Hepatocyte (in vitro differentiated cells): ENCODE results near the gene IDH2. TPM values are rescaled to one million over a fixed set of nuclear protein-coding genes. Genes with fewer than 3 reads are reported as not detected.
A peak's percentile ranks its signal among the peaks of the same experiment; 100 is the strongest.
"Not testable (repeated sequence)": the region's sequence is repeated elsewhere in the genome, so short reads cannot be mapped to it uniquely, and the experiment has no call there.

Experiments used
- DNase-seq: peaks from one replicate; pipeline ENCODE4 v3.0.0-alpha.2; 2016; ENCODE audit warnings: low spot score
- H2AFZ ChIP-seq: fragments of 200-600 bp; sonication (generic); 2 replicates; pipeline ENCODE4 v1.6.0; 2016; ENCODE audit warnings: antibody characterized with exemption, mild to moderate bottlenecking
- H3K27ac ChIP-seq: fragments of 200-600 bp; sonication (generic); 2 replicates; pipeline ENCODE4 v1.5.1; 2016; ENCODE audit warnings: mild to moderate bottlenecking
- H3K27me3 ChIP-seq: fragments of 200-600 bp; sonication (generic); 2 replicates; pipeline ENCODE4 v1.6.1; 2016
- H3K36me3 ChIP-seq: fragments of 200-600 bp; sonication (generic); replicated peaks from 2 replicates; pipeline ENCODE4 v1.5.1; 2016; ENCODE audit warnings: low read depth; ENCODE audit not compliant: insufficient read depth
- H3K4me1 ChIP-seq: fragments of 200-600 bp; sonication (generic); 2 replicates; pipeline ENCODE4 v1.5.1; 2016; ENCODE audit warnings: mild to moderate bottlenecking, moderate library complexity; ENCODE audit not compliant: insufficient read depth
- H3K4me2 ChIP-seq: fragments of 200-600 bp; sonication (generic); 2 replicates; pipeline ENCODE4 v1.6.0; 2016
- H3K4me3 ChIP-seq: fragments of 200-600 bp; sonication (generic); 2 replicates; pipeline ENCODE4 v1.5.1; 2016; ENCODE audit warnings: mild to moderate bottlenecking
- H3K79me2 ChIP-seq: fragments of 200-600 bp; sonication (generic); 2 replicates; pipeline ENCODE4 v1.6.0; 2017; ENCODE audit warnings: mild to moderate bottlenecking
- H3K9me2 ChIP-seq: fragments of 200-600 bp; sonication (generic); replicated peaks from 2 replicates; pipeline ENCODE4 v1.6.0; 2017; ENCODE audit warnings: mild to moderate bottlenecking; ENCODE audit not compliant: insufficient read depth
- H3K9me3 ChIP-seq: fragments of 200-600 bp; sonication (generic); 2 replicates; pipeline ENCODE4 v1.5.1; 2016; ENCODE audit warnings: low read depth, mild to moderate bottlenecking
- H4K20me1 ChIP-seq: fragments of 200-600 bp; sonication (generic); 2 replicates; pipeline ENCODE4 v1.6.0; 2016; ENCODE audit warnings: mild to moderate bottlenecking; ENCODE audit not compliant: insufficient read depth, poor library complexity, severe bottlenecking
- EZH2 ChIP-seq: fragments of 200-600 bp; sonication (generic); IDR thresholded peaks from 2 replicates; pipeline ENCODE4 v1.6.1; 2016; ENCODE audit warnings: antibody characterized with exemption, mild to moderate bottlenecking, borderline replicate concordance
- EZH2phosphoT487 ChIP-seq: fragments of 200-600 bp; sonication (generic); IDR thresholded peaks from one replicate; pipeline ENCODE4 v1.6.1; 2018; ENCODE audit warnings: antibody characterized with exemption, mild to moderate bottlenecking, low read depth, moderate library complexity; ENCODE audit not compliant: unreplicated experiment, severe bottlenecking
- WGBS: methylation state at CpG from one replicate; pipeline ENCODE4 v1.1.6; 2016; ENCODE audit warnings: low lambda C conversion rate; ENCODE audit errors: missing lambda C conversion rate; 5-methylcytosine and 5-hydroxymethylcytosine counted together
- polyA plus RNA-seq: library from polyadenylated mRNA; unstranded; fragments of >200 nt; fragmentation: Nextera tagmentation; extraction: Ambion mirVana; gene quantifications from 2 replicates; pipeline ENCODE4 v1.2.1, GENCODE V29; 2016
- total RNA-seq: library from RNA; depleted of rRNA; stranded (reverse); fragments of >200 nt; gene quantifications from 2 replicates; pipeline ENCODE4 v1.2.3, GENCODE V29; 2014
- TF ChIP-seq, protein P1 (sequence below): fragments of 200-600 bp; sonication (generic); IDR thresholded peaks from 2 replicates; pipeline ENCODE4 v1.5.1; 2016; ENCODE audit warnings: antibody characterized with exemption, mild to moderate bottlenecking; ENCODE audit not compliant: poor library complexity

The IDH2 gene
- total RNA-seq: 157 and 163 TPM in 2 replicates
- polyA plus RNA-seq: 310 and 327 TPM in 2 replicates

DNA sequence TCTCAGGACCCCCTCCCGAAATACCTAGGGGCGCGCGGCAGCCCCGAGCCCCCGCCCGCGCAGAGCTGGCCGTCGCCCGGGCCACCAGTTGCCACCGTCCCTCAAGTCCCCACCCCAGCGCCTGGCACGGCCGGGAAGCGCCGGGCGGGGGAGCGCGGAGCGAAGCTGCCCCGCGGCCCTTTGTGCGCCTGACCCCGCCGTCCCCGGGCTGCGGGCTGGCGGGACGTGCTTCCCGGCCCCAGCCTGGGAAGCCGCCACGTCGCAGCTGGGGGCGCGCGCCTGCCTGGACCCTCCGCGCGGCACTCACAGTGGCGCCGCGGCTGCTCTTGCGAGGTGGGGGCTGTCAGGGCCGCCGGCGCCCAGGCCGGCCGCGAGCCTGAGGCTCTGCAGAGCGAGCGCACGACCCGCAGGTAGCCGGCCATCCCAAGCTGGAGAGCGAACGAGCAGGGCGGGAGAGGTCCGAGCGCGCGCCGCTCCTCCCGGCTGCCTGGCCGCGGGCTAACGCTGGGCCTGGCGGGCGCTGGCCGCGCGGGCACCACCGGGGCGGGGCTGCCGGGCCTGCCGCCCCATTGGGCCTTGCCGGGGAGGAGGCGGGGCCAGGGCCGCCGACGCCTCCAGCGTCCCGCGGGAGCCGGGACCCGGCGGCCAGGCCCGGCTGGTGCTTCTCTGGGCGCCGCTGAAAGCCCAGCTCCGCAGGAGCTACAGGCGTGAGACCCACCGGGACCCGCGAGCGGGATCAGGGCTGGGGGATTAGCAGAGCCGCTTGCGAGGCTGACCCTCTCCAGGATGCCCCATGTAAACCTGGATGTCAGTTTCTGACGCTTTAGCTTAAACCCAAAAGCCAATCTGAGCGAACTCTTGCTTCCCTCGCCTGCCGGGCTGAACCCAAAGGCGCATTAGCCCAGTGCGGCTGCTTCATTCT lies at the start of gene IDH2:
IDH2 (minus strand) TSS at position 500 of the 922 bp plus-strand sequence; CDS start at position 422, 78 bp downstream.
- 2% methylated on average over 71 of the region's 104 CpGs for whole genome bisulfite sequencing
- Histone ChIP-seq H4K20me1 (no peaks in the 10 kb centered on the region), H2AFZ (peak within 1 kb of the TSS; percentile 79), H3K4me2 (peak within 1 kb of the TSS; percentile 87), H3K27me3 (no peaks in the 10 kb centered on the region), H3K4me3 (peak within 1 kb of the TSS; percentile 92), H3K36me3 (no peaks in the 10 kb centered on the region), H3K9me2 (no peaks in the 10 kb centered on the region), H3K4me1 (peaks cover 36% of the 10 kb centered on the region), H3K27ac (peak within 1 kb of the TSS; percentile 91), H3K9me3 (no peaks in the 10 kb centered on the region), H3K79me2 (peaks cover 51% of the 10 kb centered on the region)
- TF ChIP-seq, protein P1, sequence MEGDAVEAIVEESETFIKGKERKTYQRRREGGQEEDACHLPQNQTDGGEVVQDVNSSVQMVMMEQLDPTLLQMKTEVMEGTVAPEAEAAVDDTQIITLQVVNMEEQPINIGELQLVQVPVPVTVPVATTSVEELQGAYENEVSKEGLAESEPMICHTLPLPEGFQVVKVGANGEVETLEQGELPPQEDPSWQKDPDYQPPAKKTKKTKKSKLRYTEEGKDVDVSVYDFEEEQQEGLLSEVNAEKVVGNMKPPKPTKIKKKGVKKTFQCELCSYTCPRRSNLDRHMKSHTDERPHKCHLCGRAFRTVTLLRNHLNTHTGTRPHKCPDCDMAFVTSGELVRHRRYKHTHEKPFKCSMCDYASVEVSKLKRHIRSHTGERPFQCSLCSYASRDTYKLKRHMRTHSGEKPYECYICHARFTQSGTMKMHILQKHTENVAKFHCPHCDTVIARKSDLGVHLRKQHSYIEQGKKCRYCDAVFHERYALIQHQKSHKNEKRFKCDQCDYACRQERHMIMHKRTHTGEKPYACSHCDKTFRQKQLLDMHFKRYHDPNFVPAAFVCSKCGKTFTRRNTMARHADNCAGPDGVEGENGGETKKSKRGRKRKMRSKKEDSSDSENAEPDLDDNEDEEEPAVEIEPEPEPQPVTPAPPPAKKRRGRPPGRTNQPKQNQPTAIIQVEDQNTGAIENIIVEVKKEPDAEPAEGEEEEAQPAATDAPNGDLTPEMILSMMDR: no peak
- peak; percentile 96 for DNase-seq

DNA sequence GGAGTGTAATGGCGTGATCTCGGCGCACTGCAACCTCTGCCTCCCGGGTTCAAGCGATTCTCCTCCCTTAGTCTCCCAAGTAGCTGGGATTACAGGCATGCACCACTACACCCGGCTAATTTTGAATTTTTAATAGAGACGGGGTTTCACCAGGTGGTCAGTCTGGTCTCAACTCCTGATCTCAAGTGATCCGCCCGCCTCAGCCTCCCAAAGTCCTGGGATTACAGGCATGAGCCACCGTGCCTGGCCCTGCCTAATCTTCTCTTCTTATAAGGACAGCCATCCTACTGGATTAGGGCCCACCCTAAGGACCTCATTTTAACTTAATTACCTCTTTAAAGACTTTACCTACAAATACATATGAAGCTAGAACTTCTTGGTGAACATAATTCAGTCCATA lies 48.3 kb upstream of the IDH2 start:
- not testable (repeated sequence) for H3K9me3 ChIP-seq, H3K79me2 ChIP-seq, H4K20me1 ChIP-seq, H3K36me3 ChIP-seq, H3K27me3 ChIP-seq, H3K4me2 ChIP-seq, DNase-seq, H3K9me2 ChIP-seq, H2AFZ ChIP-seq, H3K4me3 ChIP-seq
- Histone ChIP-seq H3K27ac (peak overlapping the region; percentile 91), H3K4me1 (peaks cover 41% of the 10 kb centered on the region)
- 88% methylated on average over 10 of the region's 10 CpGs for WGBS

DNA sequence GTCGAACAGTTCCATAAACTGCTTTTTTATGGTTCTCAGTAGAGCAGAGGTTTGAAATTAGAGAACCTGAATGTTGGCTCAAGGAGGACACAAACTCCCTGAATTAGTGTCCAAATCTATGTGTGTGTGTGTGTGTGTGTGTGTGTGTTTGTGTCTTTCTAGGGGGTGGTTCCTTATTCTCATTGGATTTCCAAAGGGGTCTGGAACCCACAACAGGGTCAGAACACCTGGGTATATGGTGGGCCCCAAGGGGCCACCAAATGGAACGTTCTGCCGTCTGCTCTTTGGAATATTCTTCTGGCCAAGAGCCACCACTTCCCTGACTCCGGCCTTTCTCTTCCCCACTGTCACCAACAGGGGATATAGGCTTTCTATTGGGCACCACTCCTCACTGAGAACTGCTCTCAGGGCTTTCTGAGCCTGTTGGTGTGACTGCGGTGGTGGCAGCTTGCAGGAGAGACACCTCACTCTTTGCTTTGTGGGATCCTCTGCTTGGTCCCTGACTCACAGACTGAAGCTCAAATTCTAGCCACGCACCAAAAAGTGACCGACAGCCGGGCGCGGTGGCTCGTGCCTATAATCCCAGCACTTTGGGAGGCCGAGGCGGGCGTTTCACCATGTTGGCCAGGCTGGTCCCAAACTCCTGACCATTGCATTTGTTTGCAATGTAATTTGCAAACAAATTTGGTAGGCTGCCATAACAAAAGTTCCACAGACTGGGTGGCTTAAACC lies 47.5 kb upstream of the IDH2 start:
- H2AFZ ChIP-seq: no peak overlapping the region
- peak overlapping the region; percentile 59 for H3K4me2 ChIP-seq
- TF ChIP-seq EZH2phosphoT487 (no peak), EZH2 (no peak)
- no peaks in the 10 kb centered on the region for H3K36me3 ChIP-seq
- H4K20me1 ChIP-seq: no peaks in the 10 kb centered on the region
- 85% methylated on average over 14 of the region's 14 CpGs for WGBS
- H3K27me3 ChIP-seq: no peaks in the 10 kb centered on the region
- no peak for DNase-seq
- H3K9me3 ChIP-seq: no peaks in the 10 kb centered on the region
- H3K4me1 ChIP-seq: peaks cover 40% of the 10 kb centered on the region
- H3K4me3 ChIP-seq: no peak overlapping the region
- no peaks in the 10 kb centered on the region for H3K9me2 ChIP-seq
- H3K79me2 ChIP-seq: no peaks in the 10 kb centered on the region
- H3K27ac ChIP-seq: peak overlapping the region; percentile 91

DNA sequence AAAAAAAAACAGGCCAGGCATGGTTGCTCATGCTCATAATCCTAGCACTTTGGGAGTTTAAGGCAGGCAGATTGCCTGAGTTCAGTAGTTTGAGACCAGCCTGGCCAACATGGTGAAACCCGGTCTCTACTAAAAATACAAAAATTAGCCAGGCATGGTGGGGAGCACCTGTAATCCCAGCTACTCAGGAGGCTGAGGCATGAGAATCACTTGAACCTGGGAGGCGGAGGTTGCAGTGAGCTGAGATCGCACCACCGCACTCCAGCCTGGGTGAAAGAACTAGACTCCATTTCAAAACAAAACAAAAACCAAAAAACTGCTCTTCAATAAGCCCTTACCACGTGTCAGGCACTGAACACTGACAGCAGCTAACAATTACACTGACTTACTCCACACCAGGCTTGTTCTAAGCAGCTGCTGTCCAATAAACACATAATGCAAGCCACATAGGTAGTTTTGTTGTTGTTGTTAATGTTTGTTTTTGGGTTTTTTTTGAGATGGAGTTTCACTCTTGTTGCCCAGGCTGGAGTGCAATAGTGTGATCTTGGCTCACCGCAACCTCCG lies 44.0 kb upstream of the IDH2 start:
- H3K9me3 ChIP-seq, DNase-seq, H4K20me1 ChIP-seq, H3K79me2 ChIP-seq, H3K9me2 ChIP-seq, H3K4me2 ChIP-seq, H2AFZ ChIP-seq, H3K27ac ChIP-seq, H3K27me3 ChIP-seq, H3K4me3 ChIP-seq, H3K36me3 ChIP-seq: not testable (repeated sequence)
- peaks cover 29% of the 10 kb centered on the region for H3K4me1 ChIP-seq
- WGBS: 91% methylated on average over 7 of the region's 7 CpGs
